ENCODE data around the gene SGCA. TPM values are rescaled to one million over a fixed set of nuclear protein-coding genes. Genes with fewer than 3 reads are reported as not detected.

SGCA gene
- total and polyA plus RNA-seq, 12 donors, result 0.28 to 5.5 (median 1.6) TPM; not detected in 4

DNA sequence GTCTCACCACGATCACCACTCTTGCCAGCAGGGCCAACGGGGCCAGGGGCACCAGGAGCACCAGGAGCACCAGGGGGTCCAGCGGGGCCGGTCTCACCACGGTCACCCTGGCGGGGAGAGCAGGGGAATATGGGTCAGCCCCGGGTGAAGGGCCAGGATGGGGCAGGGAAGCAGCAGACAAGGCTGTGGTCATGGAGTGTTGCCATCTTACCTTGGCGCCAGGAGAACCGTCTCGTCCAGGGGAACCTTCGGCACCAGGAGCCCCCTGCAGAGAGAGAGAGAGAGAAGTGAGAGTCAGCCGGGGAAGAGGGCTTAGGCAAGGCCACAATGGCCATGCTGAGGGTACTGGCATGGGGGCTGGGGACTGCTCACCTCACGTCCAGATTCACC lies 22.7 kb downstream of the SGCA start:
- intact Hi-C loops (cut with DNase I), result no loop called here
- no peak for DNase-seq
- H3K9me3 ChIP-seq (replicated peaks in 1 of 3), result no peaks in the 10 kb centered on the region
- H3K4me3 ChIP-seq, result no peak overlapping the region
- peaks cover 0 to 11% of the 10 kb centered on the region in 2 donors for H3K36me3 ChIP-seq (replicated peaks in 1 of 2)
- WGBS, 4 donors, result 65 to 85% (median 80%) methylated on average over 8 to 13 of the region's 13 CpGs
- H3K27me3 ChIP-seq, result no peaks in the 10 kb centered on the region
- H3K4me1 ChIP-seq (replicated peaks in 1 of 2), result no peaks in the 10 kb centered on the region
- H3K27ac ChIP-seq, result no peak overlapping the region
- TF ChIP-seq, protein P1, sequence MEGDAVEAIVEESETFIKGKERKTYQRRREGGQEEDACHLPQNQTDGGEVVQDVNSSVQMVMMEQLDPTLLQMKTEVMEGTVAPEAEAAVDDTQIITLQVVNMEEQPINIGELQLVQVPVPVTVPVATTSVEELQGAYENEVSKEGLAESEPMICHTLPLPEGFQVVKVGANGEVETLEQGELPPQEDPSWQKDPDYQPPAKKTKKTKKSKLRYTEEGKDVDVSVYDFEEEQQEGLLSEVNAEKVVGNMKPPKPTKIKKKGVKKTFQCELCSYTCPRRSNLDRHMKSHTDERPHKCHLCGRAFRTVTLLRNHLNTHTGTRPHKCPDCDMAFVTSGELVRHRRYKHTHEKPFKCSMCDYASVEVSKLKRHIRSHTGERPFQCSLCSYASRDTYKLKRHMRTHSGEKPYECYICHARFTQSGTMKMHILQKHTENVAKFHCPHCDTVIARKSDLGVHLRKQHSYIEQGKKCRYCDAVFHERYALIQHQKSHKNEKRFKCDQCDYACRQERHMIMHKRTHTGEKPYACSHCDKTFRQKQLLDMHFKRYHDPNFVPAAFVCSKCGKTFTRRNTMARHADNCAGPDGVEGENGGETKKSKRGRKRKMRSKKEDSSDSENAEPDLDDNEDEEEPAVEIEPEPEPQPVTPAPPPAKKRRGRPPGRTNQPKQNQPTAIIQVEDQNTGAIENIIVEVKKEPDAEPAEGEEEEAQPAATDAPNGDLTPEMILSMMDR (IDR thresholded peaks at IDR 0.05), result no peak
- no peak for TF ChIP-seq POLR2A (IDR thresholded peaks at IDR 0.05)

DNA sequence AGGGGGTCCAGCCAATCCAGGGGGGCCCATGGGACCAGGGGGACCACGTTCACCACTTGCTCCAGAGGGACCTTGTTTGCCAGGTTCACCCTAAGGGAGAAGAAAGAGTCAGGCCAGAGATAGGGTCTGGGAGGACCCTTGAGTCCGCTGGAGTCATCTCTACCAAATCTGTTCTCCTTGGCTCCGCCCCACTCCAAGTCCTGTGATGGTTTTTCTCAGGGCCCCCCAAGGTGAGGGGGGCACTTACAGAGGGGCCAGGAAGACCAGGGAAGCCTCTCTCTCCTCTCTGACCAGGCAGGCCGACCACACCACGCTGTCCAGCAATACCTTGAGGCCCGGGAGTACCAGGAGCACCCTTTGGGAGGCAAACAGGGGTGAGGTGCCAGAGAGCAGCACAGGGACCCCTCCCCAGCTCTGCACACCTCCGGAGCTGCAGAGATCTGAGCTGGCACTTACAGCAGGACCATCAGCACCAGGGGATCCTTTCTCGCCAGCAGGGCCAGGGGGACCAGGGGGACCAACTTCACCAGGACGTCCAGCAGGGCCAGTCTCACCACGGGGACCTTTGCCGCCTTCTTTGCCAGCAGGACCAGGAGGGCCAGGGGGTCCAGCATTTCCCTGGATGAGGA lies 23.2 kb downstream of the SGCA start:
- intact Hi-C loops (cut with DNase I), result no loop called here
- peaks cover 0 to 11% of the 10 kb centered on the region in 2 donors for H3K36me3 ChIP-seq (replicated peaks in 1 of 2)
- no peaks in the 10 kb centered on the region for H3K9me3 ChIP-seq (replicated peaks in 1 of 3)
- WGBS, 4 donors, result 63 to 84% (median 76%) methylated on average over 7 to 11 of the region's 11 CpGs
- H3K27ac ChIP-seq, result no peak overlapping the region
- H3K4me1 ChIP-seq (replicated peaks in 1 of 2), result no peaks in the 10 kb centered on the region
- no peaks in the 10 kb centered on the region for H3K27me3 ChIP-seq
- no peak for DNase-seq
- TF ChIP-seq, protein P1 (IDR thresholded peaks at IDR 0.05), result no peak
- no peak for TF ChIP-seq POLR2A (IDR thresholded peaks at IDR 0.05)
- no peak overlapping the region for H3K4me3 ChIP-seq

DNA sequence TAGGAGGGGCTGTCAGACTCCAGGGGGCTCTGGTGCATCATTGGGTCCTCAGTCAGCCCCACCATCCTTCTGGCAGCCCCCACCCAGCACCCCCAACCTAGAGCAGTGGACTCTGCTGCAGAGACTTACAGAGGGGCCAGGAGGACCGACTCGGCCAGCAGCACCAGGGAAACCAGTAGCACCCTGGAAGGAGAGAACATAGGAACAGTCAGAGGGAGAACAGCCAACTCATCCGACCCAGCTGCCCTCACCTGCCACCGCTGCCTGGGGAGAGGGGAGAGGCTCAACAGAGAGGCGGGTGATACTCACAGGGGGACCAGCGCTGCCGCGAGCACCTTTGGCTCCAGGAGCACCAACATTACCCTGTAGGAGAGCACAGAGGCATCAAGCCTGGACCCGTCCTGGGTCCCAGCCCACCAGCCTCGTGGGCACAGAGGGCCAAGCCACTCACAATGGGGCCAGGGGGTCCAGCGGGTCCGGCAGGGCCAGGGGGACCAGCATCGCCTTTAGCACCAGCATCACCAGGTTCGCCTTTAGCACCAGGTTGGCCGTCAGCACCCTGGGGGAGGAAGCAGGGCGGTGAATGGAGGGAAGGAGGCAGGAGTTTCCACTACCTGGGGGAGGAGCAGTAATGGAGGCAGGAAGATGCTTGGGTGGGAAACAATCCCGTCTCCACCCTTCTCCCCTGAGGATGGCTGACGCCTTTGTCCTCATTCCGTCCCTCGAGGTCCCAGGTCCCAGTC lies 23.9 kb downstream of the SGCA start:
- Histone ChIP-seq H3K4me1 (replicated peaks in 1 of 2) (no peaks in the 10 kb centered on the region), H3K27ac (no peak overlapping the region), H3K36me3 (replicated peaks in 1 of 2) (peaks cover 0 to 11% of the 10 kb centered on the region in 2 donors), H3K27me3 (no peaks in the 10 kb centered on the region), H3K4me3 (no peak overlapping the region), H3K9me3 (replicated peaks in 1 of 3) (no peaks in the 10 kb centered on the region)
- 66 to 80% (median 76%) methylated on average over 12 to 20 of the region's 20 CpGs for WGBS, 4 donors
- no peak for DNase-seq
- TF ChIP-seq POLR2A (IDR thresholded peaks at IDR 0.05), result no peak
- TF ChIP-seq, protein P1 (IDR thresholded peaks at IDR 0.05), result no peak
- intact Hi-C loops (cut with DNase I), result no loop called here

DNA sequence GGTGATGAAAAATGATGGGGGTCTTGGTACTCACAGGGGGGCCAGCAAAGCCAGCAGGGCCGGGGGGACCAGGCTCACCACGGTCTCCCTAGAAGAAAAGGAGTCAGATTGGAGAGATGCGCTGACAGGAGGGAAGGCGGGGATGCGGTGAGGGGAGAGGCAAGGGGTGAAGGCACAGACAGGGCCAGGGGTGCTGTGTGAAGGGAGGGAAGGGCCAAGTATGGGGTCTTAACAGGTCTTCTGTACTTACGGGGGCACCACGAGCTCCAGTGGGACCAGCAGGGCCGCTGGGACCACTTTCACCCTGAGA lies 24.4 kb downstream of the SGCA start:
- WGBS, 4 donors, result 72 to 85% (median 77%) methylated on average over 8 of the region's 8 CpGs
- Histone ChIP-seq H3K9me3 (replicated peaks in 1 of 3) (no peaks in the 10 kb centered on the region), H3K36me3 (replicated peaks in 1 of 2) (peaks cover 0 to 11% of the 10 kb centered on the region in 2 donors), H3K4me1 (replicated peaks in 1 of 2) (no peaks in the 10 kb centered on the region), H3K4me3 (no peak overlapping the region), H3K27me3 (no peaks in the 10 kb centered on the region), H3K27ac (no peak overlapping the region)
- DNase-seq, result no peak
- intact Hi-C loops (cut with DNase I), result no loop called here
- TF ChIP-seq, protein P1 (IDR thresholded peaks at IDR 0.05), result no peak
- no peak for TF ChIP-seq POLR2A (IDR thresholded peaks at IDR 0.05)
